GM12878 (cell line): ENCODE data around the gene PLXNC1. TPM values are rescaled to one million over a fixed set of nuclear protein-coding genes. Genes with fewer than 3 reads are reported as not detected.

Experiments used
- BCL3 ChIP-seq: IDR thresholded peaks from 2 replicates; pipeline ENCODE4 v1.6.1; 2011; ENCODE audit warnings: borderline replicate concordance, low read depth, mild to moderate bottlenecking, moderate library complexity, low read length; ENCODE audit not compliant: insufficient read depth, poor library complexity, severe bottlenecking
- BHLHE40 ChIP-seq, 2 experiments: fragments of 450-650 bp in 1 of 2; IDR thresholded peaks; 2 replicates each; pipeline ENCODE4 v1.6.1; 2011 to 2017; ENCODE audit warnings: low read depth in 2 of 2, borderline replicate concordance in 1 of 2, improper control_type of control experiment in 1 of 2, low read length in 1 of 2, mild to moderate bottlenecking in 1 of 2
- BMI1 ChIP-seq: fragments of 450-650 bp; IDR thresholded peaks from 2 replicates; pipeline ENCODE4 v1.6.1; 2016; ENCODE audit warnings: mild to moderate bottlenecking, moderate library complexity, borderline replicate concordance
- FOXK2 ChIP-seq: fragments of 450-650 bp; IDR thresholded peaks from 2 replicates; pipeline ENCODE4 v1.6.1; 2017; ENCODE audit warnings: mild to moderate bottlenecking, moderate library complexity
- HDGF ChIP-seq: fragments of 450-650 bp; IDR thresholded peaks from 2 replicates; pipeline ENCODE4 v1.6.1; 2016; ENCODE audit warnings: antibody characterized with exemption
- IKZF1 ChIP-seq: fragments of 450-650 bp; conservative IDR thresholded peaks from 2 replicates; pipeline ENCODE4 v1.6.1; 2017; ENCODE audit warnings: antibody characterized with exemption, mild to moderate bottlenecking
- IRF5 ChIP-seq: fragments of 450-650 bp; IDR thresholded peaks from 2 replicates; pipeline ENCODE4 v1.6.1; 2017; ENCODE audit warnings: borderline replicate concordance
- JUNB ChIP-seq: IDR thresholded peaks from 2 replicates; pipeline ENCODE4 v1.6.1; 2016; ENCODE audit warnings: antibody characterized with exemption, mild to moderate bottlenecking
- NBN ChIP-seq: fragments of 450-650 bp; IDR thresholded peaks from 2 replicates; pipeline ENCODE4 v1.6.1; 2016
- NFYB ChIP-seq: IDR thresholded peaks from 2 replicates; pipeline ENCODE4 v1.6.1; 2011; ENCODE audit warnings: low read depth, mild to moderate bottlenecking, low read length, improper control_type of control experiment, moderate library complexity; ENCODE audit not compliant: insufficient read depth
- PAX8 ChIP-seq: fragments of 450-650 bp; IDR thresholded peaks from 2 replicates; pipeline ENCODE4 v1.6.1; 2017; ENCODE audit warnings: mild to moderate bottlenecking, moderate library complexity
- POLR2A ChIP-seq: IDR thresholded peaks from 2 replicates; pipeline ENCODE4 v1.6.1; 2011; ENCODE audit warnings: low read depth, mild to moderate bottlenecking, low read length
- RBBP5 ChIP-seq: fragments of 200-600 bp; sonication (generic); conservative IDR thresholded peaks from 2 replicates; pipeline ENCODE4 v1.6.1; 2016
- RELA ChIP-seq: fragments of 450-650 bp; IDR thresholded peaks from 2 replicates; pipeline ENCODE4 v1.8.0; 2014; ENCODE audit warnings: borderline replicate concordance; ENCODE audit not compliant: partially characterized antibody
- YY1 ChIP-seq: IDR thresholded peaks from 2 replicates; pipeline ENCODE4 v1.6.1; 2011; ENCODE audit warnings: low read depth, mild to moderate bottlenecking, low read length
- ZBED1 ChIP-seq: IDR thresholded peaks from 2 replicates; pipeline ENCODE4 v1.6.1; 2016; ENCODE audit warnings: borderline replicate concordance
- ZNF24 ChIP-seq: fragments of 450-650 bp; IDR thresholded peaks from 2 replicates; pipeline ENCODE4 v1.6.1; 2017; ENCODE audit warnings: antibody characterized with exemption, mild to moderate bottlenecking
- polyA plus RNA-seq, 11 experiments: library from polyadenylated mRNA; depleted of rRNA in 4 of 11; unstranded in 6 of 11; stranded (reverse) in 5 of 11; fragments of >200 nt; fragmentation: Nextera tagmentation in 4 of 11; fragmentation: Illumina TruSeq in 1 of 11; extraction: Ambion mirVana in 4 of 11; extraction: Trizol in 1 of 11; gene quantifications; 1 replicate in 1 of 11; 2 replicates in 10 of 11; pipeline versions ENCODE4 v1.2.1 to v1.2.3, GENCODE V29; 2011 to 2016; ENCODE audit warnings: inconsistent platforms in 2 of 11, missing spikeins in 2 of 11, low read depth in 1 of 11
- total RNA-seq, 4 experiments: library from RNA; depleted of rRNA in 3 of 4; stranded (reverse); fragments of >200 nt in 3 of 4; fragmentation: Illumina TruSeq in 1 of 4; extraction: Trizol in 1 of 4; gene quantifications; 2 replicates each; pipeline versions ENCODE4 v1.2.1 to v1.2.3, GENCODE V29; 2013 to 2021
- TF ChIP-seq, protein P1 (sequence below): fragments of 450-650 bp; IDR thresholded peaks from 2 replicates; pipeline ENCODE4 v1.6.1; 2018; ENCODE audit warnings: mild to moderate bottlenecking, low read depth, moderate library complexity; ENCODE audit not compliant: partially characterized antibody
- TF ChIP-seq, protein P2 (sequence below): fragments of 450-650 bp; IDR thresholded peaks from 2 replicates; pipeline ENCODE4 v1.6.1; 2017; ENCODE audit warnings: mild to moderate bottlenecking, moderate library complexity
- TF ChIP-seq, protein P3 (sequence below), 3 experiments: IDR thresholded peaks in 2 of 3; conservative IDR thresholded peaks in 1 of 3; 2 replicates each; pipeline ENCODE4 v1.5.1; 2011; ENCODE audit warnings: low read depth in 3 of 3, low read length in 3 of 3, mild to moderate bottlenecking in 3 of 3, control low read depth in 2 of 3, moderate library complexity in 2 of 3, inconsistent platforms in 1 of 3, mixed read lengths in 1 of 3; ENCODE audit not compliant: control insufficient read depth in 2 of 3, insufficient read depth in 1 of 3; ENCODE audit errors: extremely low read depth in 1 of 3

PLXNC1 gene
- total and polyA plus RNA-seq, 10 of the 15 experiments (the other 5 are each of a cell fraction or from before 2014, with no cell fraction given) = 5.2 to 41.2 (median 24.6) TPM

- TF ChIP-seq, protein P1, sequence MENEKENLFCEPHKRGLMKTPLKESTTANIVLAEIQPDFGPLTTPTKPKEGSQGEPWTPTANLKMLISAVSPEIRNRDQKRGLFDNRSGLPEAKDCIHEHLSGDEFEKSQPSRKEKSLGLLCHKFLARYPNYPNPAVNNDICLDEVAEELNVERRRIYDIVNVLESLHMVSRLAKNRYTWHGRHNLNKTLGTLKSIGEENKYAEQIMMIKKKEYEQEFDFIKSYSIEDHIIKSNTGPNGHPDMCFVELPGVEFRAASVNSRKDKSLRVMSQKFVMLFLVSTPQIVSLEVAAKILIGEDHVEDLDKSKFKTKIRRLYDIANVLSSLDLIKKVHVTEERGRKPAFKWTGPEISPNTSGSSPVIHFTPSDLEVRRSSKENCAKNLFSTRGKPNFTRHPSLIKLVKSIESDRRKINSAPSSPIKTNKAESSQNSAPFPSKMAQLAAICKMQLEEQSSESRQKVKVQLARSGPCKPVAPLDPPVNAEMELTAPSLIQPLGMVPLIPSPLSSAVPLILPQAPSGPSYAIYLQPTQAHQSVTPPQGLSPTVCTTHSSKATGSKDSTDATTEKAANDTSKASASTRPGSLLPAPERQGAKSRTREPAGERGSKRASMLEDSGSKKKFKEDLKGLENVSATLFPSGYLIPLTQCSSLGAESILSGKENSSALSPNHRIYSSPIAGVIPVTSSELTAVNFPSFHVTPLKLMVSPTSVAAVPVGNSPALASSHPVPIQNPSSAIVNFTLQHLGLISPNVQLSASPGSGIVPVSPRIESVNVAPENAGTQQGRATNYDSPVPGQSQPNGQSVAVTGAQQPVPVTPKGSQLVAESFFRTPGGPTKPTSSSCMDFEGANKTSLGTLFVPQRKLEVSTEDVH = no peak
- TF ChIP-seq JUNB (no peak), RELA (no peak), NFYB (no peak), RBBP5 (no peak), ZBED1 (peak; percentile 45; the same call in 1 of the 2 replicates), BHLHE40 (IDR thresholded peaks at IDR 0.05; ENCODE audit: borderline replicate concordance in 1 of 2, low read depth in 2 of 2, low read length in 1 of 2) (no peak), IRF5 (no peak), FOXK2 (no peak), NBN (no peak), ZNF24 (no peak), BCL3 (no peak), IKZF1 (peak; percentile 45; the same call in 1 of the 2 replicates), BMI1 (no peak), YY1 (no peak), PAX8 (no peak), HDGF (peak; percentile 70; the same call in 1 of the 2 replicates), POLR2A (no peak)
- TF ChIP-seq, protein P2, sequence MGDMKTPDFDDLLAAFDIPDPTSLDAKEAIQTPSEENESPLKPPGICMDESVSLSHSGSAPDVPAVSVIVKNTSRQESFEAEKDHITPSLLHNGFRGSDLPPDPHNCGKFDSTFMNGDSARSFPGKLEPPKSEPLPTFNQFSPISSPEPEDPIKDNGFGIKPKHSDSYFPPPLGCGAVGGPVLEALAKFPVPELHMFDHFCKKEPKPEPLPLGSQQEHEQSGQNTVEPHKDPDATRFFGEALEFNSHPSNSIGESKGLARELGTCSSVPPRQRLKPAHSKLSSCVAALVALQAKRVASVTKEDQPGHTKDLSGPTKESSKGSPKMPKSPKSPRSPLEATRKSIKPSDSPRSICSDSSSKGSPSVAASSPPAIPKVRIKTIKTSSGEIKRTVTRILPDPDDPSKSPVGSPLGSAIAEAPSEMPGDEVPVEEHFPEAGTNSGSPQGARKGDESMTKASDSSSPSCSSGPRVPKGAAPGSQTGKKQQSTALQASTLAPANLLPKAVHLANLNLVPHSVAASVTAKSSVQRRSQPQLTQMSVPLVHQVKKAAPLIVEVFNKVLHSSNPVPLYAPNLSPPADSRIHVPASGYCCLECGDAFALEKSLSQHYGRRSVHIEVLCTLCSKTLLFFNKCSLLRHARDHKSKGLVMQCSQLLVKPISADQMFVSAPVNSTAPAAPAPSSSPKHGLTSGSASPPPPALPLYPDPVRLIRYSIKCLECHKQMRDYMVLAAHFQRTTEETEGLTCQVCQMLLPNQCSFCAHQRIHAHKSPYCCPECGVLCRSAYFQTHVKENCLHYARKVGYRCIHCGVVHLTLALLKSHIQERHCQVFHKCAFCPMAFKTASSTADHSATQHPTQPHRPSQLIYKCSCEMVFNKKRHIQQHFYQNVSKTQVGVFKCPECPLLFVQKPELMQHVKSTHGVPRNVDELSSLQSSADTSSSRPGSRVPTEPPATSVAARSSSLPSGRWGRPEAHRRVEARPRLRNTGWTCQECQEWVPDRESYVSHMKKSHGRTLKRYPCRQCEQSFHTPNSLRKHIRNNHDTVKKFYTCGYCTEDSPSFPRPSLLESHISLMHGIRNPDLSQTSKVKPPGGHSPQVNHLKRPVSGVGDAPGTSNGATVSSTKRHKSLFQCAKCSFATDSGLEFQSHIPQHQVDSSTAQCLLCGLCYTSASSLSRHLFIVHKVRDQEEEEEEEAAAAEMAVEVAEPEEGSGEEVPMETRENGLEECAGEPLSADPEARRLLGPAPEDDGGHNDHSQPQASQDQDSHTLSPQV = no peak
- TF ChIP-seq, protein P3, sequence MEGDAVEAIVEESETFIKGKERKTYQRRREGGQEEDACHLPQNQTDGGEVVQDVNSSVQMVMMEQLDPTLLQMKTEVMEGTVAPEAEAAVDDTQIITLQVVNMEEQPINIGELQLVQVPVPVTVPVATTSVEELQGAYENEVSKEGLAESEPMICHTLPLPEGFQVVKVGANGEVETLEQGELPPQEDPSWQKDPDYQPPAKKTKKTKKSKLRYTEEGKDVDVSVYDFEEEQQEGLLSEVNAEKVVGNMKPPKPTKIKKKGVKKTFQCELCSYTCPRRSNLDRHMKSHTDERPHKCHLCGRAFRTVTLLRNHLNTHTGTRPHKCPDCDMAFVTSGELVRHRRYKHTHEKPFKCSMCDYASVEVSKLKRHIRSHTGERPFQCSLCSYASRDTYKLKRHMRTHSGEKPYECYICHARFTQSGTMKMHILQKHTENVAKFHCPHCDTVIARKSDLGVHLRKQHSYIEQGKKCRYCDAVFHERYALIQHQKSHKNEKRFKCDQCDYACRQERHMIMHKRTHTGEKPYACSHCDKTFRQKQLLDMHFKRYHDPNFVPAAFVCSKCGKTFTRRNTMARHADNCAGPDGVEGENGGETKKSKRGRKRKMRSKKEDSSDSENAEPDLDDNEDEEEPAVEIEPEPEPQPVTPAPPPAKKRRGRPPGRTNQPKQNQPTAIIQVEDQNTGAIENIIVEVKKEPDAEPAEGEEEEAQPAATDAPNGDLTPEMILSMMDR (IDR thresholded peaks at IDR 0.05 in 2 of 3, conservative IDR thresholded peaks at IDR 0.05 in 1 of 3; ENCODE audit: control insufficient read depth in 2 of 3, extremely low read depth in 1 of 3, insufficient read depth in 1 of 3, low read depth in 3 of 3, low read length in 3 of 3) = no peak
Measured at GRCh38 chr12:94173660-94174265, 25.4 kb downstream of the PLXNC1 start (continued).
